ENCODE measurements around the gene STK32A.

- TF ChIP-seq CTCF (IDR thresholded peaks at IDR 0.05) (no peak), POLR2A (IDR thresholded peaks at IDR 0.05) (no peak), EP300 (IDR thresholded peaks at IDR 0.05) (no peak)
Measured at GRCh38 chr5:147332658-147333057, 97.8 kb downstream of the STK32A start.

Data from tibial nerve (tissue), 4 donors.